ENCODE measurements around the gene MYO1B.

GRCh38 chr2:191299010-191299409 lies 53.8 kb downstream of the MYO1B start:
- TF ChIP-seq CTCF (conservative IDR thresholded peaks at IDR 0.05 in 1 of 2, IDR thresholded peaks at IDR 0.05 in 1 of 2; ENCODE audit: low read depth in 1 of 2, low read length in 2 of 2) = peak; percentile 38 to 42
- TF ChIP-seq EZH2 (IDR thresholded peaks at IDR 0.05; ENCODE audit: low read length, missing control alignments) = no peak

Measured in fibroblast of lung (primary cell).